ENCODE results near the gene PDIK1L. TPM values are rescaled to one million over a fixed set of nuclear protein-coding genes. Genes with fewer than 3 reads are reported as not detected.
"Not testable (repeated sequence)": the region's sequence is repeated elsewhere in the genome, so short reads cannot be mapped to it uniquely, and the experiment has no call there.

PDIK1L gene
- total and polyA plus RNA-seq, 2 experiments from 2014 or later: 4.2 to 8.5 TPM

DNA sequence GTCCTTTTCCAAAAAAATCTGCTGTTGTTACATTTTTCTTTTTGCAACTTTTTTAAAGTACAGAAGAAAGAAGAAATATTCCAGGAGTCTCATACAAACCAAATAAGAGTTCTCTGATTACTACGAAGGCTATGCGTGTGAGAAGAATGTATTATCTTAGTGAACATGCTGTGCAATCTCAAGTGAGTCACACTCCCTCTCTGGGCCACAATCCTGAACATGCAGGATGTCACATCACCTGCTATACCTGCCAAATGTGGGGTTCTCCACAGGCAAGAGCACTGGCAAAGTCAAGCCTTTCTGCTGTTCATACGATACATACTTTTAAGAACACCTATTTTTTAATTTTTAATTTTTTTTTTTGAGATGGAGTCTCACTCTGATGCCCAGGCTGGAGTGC lies 22.5 kb upstream of the PDIK1L start:
- Histone ChIP-seq H3K4me1 (ENCODE audit: low read depth) (peaks cover 17% of the 10 kb centered on the region), H3K4me3 (no peak overlapping the region), H3K9me3 (ENCODE audit: low read depth) (no peaks in the 10 kb centered on the region), H3K36me3 (no peaks in the 10 kb centered on the region), H3K27me3 (no peaks in the 10 kb centered on the region), H3K27ac (no peak overlapping the region)
- TF ChIP-seq, protein P1, sequence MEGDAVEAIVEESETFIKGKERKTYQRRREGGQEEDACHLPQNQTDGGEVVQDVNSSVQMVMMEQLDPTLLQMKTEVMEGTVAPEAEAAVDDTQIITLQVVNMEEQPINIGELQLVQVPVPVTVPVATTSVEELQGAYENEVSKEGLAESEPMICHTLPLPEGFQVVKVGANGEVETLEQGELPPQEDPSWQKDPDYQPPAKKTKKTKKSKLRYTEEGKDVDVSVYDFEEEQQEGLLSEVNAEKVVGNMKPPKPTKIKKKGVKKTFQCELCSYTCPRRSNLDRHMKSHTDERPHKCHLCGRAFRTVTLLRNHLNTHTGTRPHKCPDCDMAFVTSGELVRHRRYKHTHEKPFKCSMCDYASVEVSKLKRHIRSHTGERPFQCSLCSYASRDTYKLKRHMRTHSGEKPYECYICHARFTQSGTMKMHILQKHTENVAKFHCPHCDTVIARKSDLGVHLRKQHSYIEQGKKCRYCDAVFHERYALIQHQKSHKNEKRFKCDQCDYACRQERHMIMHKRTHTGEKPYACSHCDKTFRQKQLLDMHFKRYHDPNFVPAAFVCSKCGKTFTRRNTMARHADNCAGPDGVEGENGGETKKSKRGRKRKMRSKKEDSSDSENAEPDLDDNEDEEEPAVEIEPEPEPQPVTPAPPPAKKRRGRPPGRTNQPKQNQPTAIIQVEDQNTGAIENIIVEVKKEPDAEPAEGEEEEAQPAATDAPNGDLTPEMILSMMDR (IDR thresholded peaks at IDR 0.05; ENCODE audit: low read depth, low read length): no peak
- DNase-seq (ENCODE audit: low read depth in 1 of 2, low spot score in 1 of 2): no peak

DNA sequence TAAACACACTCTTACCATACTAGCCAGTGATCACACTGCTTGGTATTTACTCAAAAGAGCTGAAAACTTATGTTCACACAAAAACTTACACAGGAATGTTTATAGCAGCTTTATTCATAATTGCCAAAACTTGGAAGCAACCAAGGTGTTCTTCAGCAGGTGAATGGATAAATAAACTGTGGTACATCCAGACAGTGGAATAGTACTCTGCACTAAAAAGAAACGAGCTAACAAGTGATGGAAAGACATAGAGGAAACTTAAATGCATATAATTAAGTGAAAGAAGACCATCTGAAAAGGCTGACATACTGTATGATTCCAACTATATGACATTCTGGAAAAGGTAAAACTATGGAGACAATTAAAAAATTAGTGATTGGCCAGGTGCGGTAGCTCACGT lies 20.7 kb upstream of the PDIK1L start:
- Histone ChIP-seq H3K27ac (no peak overlapping the region), H3K9me3 (ENCODE audit: low read depth) (no peaks in the 10 kb centered on the region), H3K27me3 (no peaks in the 10 kb centered on the region), H3K4me3 (no peak overlapping the region), H3K4me1 (ENCODE audit: low read depth) (peaks cover 28% of the 10 kb centered on the region), H3K36me3 (no peaks in the 10 kb centered on the region)
- TF ChIP-seq, protein P1 (IDR thresholded peaks at IDR 0.05; ENCODE audit: low read depth, low read length): no peak
- DNase-seq (ENCODE audit: low read depth in 1 of 2, low spot score in 1 of 2): no peak

DNA sequence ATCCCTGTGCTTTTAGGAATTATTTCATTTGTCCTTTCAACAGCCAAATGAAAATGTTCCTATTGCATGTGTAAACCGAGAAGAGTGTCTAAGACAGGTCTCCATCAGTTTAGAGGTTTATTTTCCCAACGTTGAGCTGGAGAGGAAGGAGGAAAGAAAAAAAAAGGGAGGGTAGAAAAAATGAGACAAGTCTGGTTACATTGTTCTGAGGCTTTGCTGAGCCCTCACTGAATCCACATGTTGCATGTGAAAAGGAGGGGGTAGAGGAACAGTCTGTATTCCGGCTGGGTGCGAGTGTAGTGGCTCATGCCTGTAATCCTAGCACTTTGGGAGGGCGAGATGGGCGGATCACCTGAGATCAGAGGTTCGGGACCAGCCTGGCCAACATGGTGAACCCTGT lies 19.2 kb upstream of the PDIK1L start:
- H3K27ac ChIP-seq: peak overlapping the region; percentile 98
- no peaks in the 10 kb centered on the region for H3K36me3 ChIP-seq
- TF ChIP-seq, protein P1 (IDR thresholded peaks at IDR 0.05; ENCODE audit: low read depth, low read length): no peak
- no peaks in the 10 kb centered on the region for H3K9me3 ChIP-seq (ENCODE audit: low read depth)
- H3K27me3 ChIP-seq: no peaks in the 10 kb centered on the region
- H3K4me3 ChIP-seq: no peak overlapping the region
- peaks cover 34% of the 10 kb centered on the region for H3K4me1 ChIP-seq (ENCODE audit: low read depth)
- DNase-seq (ENCODE audit: low read depth in 1 of 2, low spot score in 1 of 2): no peak

DNA sequence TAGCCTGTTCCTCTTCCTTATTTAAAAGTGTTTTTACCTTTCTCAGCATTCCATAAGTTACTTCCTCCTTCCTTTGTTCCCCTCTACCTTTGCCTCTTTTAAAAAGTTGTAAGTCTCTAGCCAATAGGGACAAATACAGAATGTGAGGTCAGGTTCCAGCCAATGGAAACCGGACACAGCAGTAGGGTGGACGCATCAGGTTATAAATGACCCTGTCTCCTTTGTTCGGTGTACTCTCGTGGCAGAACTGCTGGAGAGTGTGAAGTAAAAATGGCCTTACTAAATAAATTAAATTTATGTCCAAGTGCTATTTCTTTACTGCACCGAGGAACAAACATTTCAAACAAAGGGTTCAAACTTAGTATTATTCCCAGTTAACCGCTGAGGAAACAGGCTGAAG lies 18.1 kb upstream of the PDIK1L start:
- Histone ChIP-seq H3K4me1 (ENCODE audit: low read depth) (peaks cover 41% of the 10 kb centered on the region), H3K27ac (peak overlapping the region; percentile 98)
- DNase-seq (ENCODE audit: low read depth in 1 of 2, low spot score in 1 of 2); H3K9me3 ChIP-seq (ENCODE audit: low read depth); H3K27me3 ChIP-seq; H3K4me3 ChIP-seq; H3K36me3 ChIP-seq: not testable (repeated sequence)

DNA sequence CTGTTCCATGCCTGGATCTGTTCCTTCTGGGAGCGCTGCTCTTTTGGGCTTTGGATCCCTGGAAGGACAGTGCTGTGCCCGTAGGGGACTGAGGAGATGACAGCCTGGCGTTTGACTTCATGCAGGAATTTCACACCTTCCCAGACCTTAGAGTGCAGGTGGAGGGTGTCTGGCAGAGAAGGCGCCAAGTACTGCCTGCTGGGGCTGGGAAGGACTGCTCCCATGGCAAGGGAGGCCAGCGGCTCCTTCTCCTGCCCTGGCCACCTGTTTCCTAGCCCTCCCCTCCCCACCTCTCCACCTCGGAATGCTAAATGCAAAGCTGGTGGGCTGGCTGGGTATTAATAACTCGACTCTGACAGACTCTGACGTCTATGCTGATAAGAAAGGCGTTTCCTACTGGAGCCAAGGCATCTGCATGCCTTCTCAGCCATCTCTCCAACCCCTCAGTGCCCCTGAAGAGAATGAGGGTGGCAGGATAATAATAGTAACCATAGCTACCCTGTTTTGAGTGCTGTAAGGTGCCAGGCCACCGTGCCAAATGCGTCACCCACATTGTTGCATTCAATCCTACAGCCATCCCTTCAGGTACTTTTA lies 17.5 kb upstream of the PDIK1L start:
- no peaks in the 10 kb centered on the region for H3K36me3 ChIP-seq
- peak; percentile 36 to 93 for DNase-seq (ENCODE audit: low read depth in 1 of 2, low spot score in 1 of 2)
- no peaks in the 10 kb centered on the region for H3K9me3 ChIP-seq (ENCODE audit: low read depth)
- H3K27me3 ChIP-seq: no peaks in the 10 kb centered on the region
- no peak overlapping the region for H3K4me3 ChIP-seq
- TF ChIP-seq, protein P1 (IDR thresholded peaks at IDR 0.05; ENCODE audit: low read depth, low read length): no peak
- peak overlapping the region; percentile 98 for H3K27ac ChIP-seq
- peaks cover 41% of the 10 kb centered on the region for H3K4me1 ChIP-seq (ENCODE audit: low read depth)

DNA sequence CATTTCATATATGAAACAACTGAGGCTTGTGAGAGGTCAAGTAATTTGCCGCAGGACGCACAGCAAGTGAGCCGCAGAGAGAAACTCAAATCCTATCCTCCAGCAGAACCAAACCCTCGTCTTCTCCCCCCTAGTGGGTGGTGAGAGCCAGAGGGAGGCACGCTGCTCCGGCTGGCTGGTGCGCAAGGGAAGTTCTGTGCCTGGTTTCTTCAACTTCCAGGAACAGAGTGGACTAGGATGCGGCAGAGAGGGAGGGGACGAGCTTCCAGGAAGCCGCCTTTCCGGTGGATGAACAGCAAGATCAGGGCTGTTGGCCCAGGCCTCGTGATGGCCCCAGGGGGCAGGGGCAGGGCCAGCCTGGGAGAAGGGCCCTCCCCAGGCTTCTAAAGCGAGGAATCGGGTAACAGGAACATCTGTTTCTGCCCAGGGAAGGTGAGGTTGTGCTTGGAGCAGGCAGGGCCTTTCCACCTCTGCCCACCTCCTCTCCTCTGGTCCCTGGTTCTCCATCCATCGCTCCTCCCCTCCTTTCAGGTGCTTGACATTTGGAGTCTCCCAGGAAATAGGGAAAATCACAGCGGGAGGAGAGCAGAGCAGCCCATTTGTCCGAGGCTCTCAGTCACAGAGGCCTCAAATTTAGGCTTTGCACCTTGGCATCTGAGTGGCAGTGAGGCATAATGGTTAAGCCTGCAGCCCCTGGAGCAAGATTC lies 16.8 kb upstream of the PDIK1L start:
- DNase-seq (ENCODE audit: low read depth in 1 of 2, low spot score in 1 of 2): peak; percentile 36 to 68

More for the DNA sequence above, 16.8 kb upstream of the PDIK1L start:
- H3K27ac ChIP-seq: peak overlapping the region; percentile 98
- H3K9me3 ChIP-seq (ENCODE audit: low read depth): no peaks in the 10 kb centered on the region
- H3K4me3 ChIP-seq: no peak overlapping the region
- peaks cover 41% of the 10 kb centered on the region for H3K4me1 ChIP-seq (ENCODE audit: low read depth)
- no peaks in the 10 kb centered on the region for H3K36me3 ChIP-seq
- TF ChIP-seq, protein P1 (IDR thresholded peaks at IDR 0.05; ENCODE audit: low read depth, low read length): peak; percentile 29
- H3K27me3 ChIP-seq: no peaks in the 10 kb centered on the region
